C4-2B (cell line): ENCODE results near the gene MB.

ENCODE experiments used
- H3K27ac ChIP-seq: fragments of 450-650 bp; 2 replicates; pipeline ENCODE4 v1.5.1; 2017
- ZFX ChIP-seq: fragments of 450-650 bp; IDR thresholded peaks from 2 replicates; pipeline ENCODE4 v1.6.1; 2017
- TF ChIP-seq, protein P1 (sequence below): fragments of 450-650 bp; conservative IDR thresholded peaks from 2 replicates; pipeline ENCODE4 v1.5.1; 2017; ENCODE audit warnings: mild to moderate bottlenecking

The MB gene

DNA sequence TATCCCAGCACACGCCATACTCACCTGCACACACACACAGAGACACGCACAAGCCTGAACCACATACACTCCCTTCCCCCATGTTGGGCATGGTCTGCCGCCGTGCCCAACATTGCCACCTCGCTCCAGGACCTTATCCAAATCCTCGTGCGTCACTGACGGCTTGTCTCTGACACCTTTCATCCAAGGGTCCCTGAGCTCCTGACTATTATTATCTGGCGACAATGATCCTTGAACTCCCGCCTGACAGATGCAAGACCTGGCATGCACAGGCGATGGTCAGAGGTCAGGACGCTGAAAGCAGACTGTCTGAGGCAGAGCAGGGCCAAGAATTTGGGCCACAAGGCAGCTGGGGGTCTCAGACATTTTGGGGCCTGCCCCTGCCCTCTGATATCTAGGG is 4.2 kb downstream of the MB start:
- TF ChIP-seq ZFX, result no peak
- TF ChIP-seq, protein P1, sequence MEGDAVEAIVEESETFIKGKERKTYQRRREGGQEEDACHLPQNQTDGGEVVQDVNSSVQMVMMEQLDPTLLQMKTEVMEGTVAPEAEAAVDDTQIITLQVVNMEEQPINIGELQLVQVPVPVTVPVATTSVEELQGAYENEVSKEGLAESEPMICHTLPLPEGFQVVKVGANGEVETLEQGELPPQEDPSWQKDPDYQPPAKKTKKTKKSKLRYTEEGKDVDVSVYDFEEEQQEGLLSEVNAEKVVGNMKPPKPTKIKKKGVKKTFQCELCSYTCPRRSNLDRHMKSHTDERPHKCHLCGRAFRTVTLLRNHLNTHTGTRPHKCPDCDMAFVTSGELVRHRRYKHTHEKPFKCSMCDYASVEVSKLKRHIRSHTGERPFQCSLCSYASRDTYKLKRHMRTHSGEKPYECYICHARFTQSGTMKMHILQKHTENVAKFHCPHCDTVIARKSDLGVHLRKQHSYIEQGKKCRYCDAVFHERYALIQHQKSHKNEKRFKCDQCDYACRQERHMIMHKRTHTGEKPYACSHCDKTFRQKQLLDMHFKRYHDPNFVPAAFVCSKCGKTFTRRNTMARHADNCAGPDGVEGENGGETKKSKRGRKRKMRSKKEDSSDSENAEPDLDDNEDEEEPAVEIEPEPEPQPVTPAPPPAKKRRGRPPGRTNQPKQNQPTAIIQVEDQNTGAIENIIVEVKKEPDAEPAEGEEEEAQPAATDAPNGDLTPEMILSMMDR, result no peak
- H3K27ac ChIP-seq, result peak overlapping the region; percentile 93

DNA sequence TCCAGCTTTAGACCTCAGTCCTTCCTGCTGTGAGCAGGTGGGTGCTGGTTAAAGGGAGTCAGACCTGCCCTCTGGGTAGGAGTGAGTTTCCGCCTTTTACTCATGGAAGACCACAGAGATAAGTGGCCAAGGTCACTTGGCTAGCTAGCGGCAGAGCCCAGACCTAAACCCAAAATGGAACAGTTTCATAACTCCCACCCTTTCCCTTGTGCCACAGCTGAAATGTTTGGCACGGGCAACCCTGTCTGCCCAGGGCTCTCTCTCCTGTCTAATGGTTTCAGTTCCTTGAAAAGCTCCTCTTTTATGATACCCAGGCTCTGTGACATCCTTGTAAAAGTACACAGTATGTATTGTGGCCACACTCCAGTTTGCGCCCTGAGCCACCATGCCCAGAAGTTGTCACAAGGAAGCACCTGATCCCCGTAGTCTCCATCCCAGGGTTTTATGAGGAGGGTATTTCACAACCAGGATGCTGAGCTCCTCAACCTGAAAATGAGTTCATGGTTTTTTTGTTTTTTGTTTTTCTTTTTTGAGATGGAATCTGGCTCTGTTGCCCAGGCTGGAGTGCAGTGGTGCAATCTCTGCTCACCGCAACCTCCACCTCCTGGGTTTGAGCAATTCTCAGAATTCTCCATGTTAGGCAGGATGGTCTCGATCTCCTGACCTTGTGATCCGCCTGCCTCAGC is 5.1 kb downstream of the MB start:
- TF ChIP-seq, protein P1, result no peak
- no peak for TF ChIP-seq ZFX
- peak overlapping the region; percentile 93 for H3K27ac ChIP-seq

DNA sequence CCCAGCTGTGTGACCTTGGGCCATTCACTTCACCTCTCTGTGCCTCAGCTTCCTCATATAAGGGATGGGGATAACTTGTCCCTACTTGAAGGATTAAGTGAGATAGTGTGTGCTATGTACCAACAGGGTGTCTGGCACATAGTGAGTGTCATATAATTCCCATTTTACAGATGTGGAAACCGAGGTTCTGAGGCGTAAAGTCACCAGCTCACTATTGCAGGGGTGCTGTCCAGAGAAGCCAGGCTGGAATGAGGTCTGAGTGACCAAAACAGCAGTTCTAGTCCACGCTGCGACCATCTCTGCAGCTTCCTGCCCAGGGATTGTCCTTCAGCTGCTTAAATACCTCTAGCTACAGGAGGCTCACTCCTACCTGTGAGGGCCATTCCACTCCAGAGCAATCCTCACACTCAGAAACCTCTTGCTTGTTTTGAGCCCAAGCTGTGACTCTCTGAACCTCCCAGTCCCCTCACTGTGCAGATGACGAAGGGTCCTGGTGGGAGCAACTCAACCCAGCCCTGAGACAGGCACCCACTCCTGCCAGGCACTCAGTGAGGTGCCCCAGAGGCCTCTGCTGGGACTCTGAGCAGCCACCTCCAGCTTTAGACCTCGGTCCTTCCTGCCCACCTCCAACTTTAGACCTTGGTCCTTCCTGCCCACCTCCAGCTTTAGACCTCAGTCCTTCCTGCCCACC is 5.8 kb downstream of the MB start:
- peak overlapping the region; percentile 93 for H3K27ac ChIP-seq
- no peak for TF ChIP-seq ZFX
- TF ChIP-seq, protein P1, result no peak

- H3K27ac ChIP-seq, result peak overlapping the region; percentile 93
Measured at GRCh38 chr22:35610741-35611140, 6.4 kb downstream of the MB start.

DNA sequence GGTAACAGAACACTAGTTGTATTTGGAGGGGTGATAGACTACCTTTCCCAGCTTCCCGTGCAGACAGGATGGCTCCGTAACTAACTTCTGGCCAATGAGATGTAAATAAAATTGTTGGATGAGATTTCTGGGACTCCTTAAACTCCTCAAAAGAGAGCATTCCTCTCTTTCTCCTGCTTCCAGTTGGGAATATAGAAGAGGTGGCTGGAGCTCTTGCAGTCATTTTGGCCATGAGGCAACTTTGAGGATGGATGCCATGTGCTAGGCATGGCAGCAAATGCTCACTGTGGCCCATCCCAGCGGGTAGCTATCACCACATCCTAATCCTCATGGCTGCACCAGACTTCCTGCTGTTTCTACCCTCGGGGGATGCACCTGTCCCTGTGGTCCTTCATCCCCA is 7.4 kb downstream of the MB start:
- TF ChIP-seq, protein P1, result no peak
- no peak for TF ChIP-seq ZFX
- no peak overlapping the region for H3K27ac ChIP-seq

More at GRCh38 chr22:35610741-35611140, 6.4 kb downstream of the MB start:
- no peak for TF ChIP-seq ZFX
- TF ChIP-seq, protein P1, result no peak

DNA sequence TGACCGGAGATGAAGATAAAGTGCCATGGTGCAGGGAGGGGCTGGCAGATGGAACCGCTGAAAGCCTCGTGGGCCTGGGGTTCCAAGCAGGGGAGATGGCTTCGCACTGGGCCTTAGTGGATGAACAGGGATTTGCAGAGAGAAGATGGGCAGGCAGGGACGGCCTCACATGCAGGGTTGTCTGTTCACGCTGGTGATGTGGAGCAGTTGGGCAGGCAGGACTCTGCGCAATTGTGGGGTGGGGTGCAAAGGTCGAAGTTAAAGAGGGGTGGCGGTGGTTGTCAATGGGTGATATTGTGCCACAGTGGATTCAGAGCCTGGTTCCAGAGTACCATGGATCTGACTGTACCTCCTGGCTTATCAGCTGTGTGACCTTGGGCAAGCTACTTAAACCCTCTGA is 7.9 kb downstream of the MB start:
- no peak overlapping the region for H3K27ac ChIP-seq
- TF ChIP-seq, protein P1, result no peak
- TF ChIP-seq ZFX, result no peak

GRCh38 chr22:35608088-35608487 is 9.0 kb downstream of the MB start:
- H3K27ac ChIP-seq, result no peak overlapping the region
- TF ChIP-seq ZFX, result no peak
- TF ChIP-seq, protein P1, result no peak
